H9 (cell line): ENCODE data around the gene TIGD3. TPM values are rescaled to one million over a fixed set of nuclear protein-coding genes. Genes with fewer than 3 reads are reported as not detected.

ENCODE experiments used
- DNase-seq: peaks from one replicate; pipeline ENCODE4 v3.0.0-alpha.2; 2017
- H2AFZ ChIP-seq: one replicate; pipeline ENCODE4 v1.6.1; 2013; ENCODE audit warnings: mild to moderate bottlenecking, low read length, control low read depth, moderate library complexity
- H2AK5ac ChIP-seq: 2 replicates; pipeline ENCODE4 v1.6.1; 2013; ENCODE audit warnings: low read length, control low read depth, mixed read lengths; ENCODE audit not compliant: insufficient read length
- H2BK120ac ChIP-seq: one replicate; pipeline ENCODE4 v1.6.1; 2013; ENCODE audit warnings: low read depth, mild to moderate bottlenecking, low read length, control low read depth, inconsistent platforms; ENCODE audit not compliant: poor library complexity, severe bottlenecking
- H2BK12ac ChIP-seq: 2 replicates; pipeline ENCODE4 v1.6.1; 2013; ENCODE audit warnings: low read length, control low read depth, mixed read lengths, low read depth; ENCODE audit not compliant: insufficient read length
- H2BK15ac ChIP-seq: 2 replicates; pipeline ENCODE4 v1.6.1; 2013; ENCODE audit warnings: low read depth, low read length, control low read depth
- H2BK20ac ChIP-seq: one replicate; pipeline ENCODE4 v1.6.1; 2013; ENCODE audit warnings: low read depth, mild to moderate bottlenecking, low read length, control low read depth, inconsistent platforms; ENCODE audit not compliant: poor library complexity, severe bottlenecking
- H2BK5ac ChIP-seq: 2 replicates; pipeline ENCODE4 v1.6.1; 2013; ENCODE audit warnings: low read length, control low read depth, mixed read lengths; ENCODE audit not compliant: insufficient read length
- H3K14ac ChIP-seq: 2 replicates; pipeline ENCODE4 v1.6.1; 2013; ENCODE audit warnings: low read length, control low read depth; ENCODE audit not compliant: insufficient read depth
- H3K18ac ChIP-seq: 2 replicates; pipeline ENCODE4 v1.6.1; 2013; ENCODE audit warnings: low read depth, mild to moderate bottlenecking, mixed read lengths, low read length, control low read depth; ENCODE audit not compliant: insufficient read length
- H3K23ac ChIP-seq: 2 replicates; pipeline ENCODE4 v1.6.1; 2013; ENCODE audit warnings: low read length, control low read depth, mixed read lengths, low read depth; ENCODE audit not compliant: insufficient read length
- H3K23me2 ChIP-seq: 2 replicates; pipeline ENCODE4 v1.6.1; 2013; ENCODE audit warnings: low read depth, mild to moderate bottlenecking, mixed read lengths, low read length, control low read depth; ENCODE audit not compliant: insufficient read length, poor library complexity, severe bottlenecking
- H3K27ac ChIP-seq: 2 replicates; pipeline ENCODE4 v1.5.1; 2013; ENCODE audit warnings: low read length, control low read depth, mixed read lengths, low read depth; ENCODE audit not compliant: insufficient read length
- H3K27me3 ChIP-seq: 2 replicates; pipeline ENCODE4 v1.6.1; 2013; ENCODE audit warnings: low read length, control low read depth, inconsistent platforms; ENCODE audit not compliant: insufficient read depth
- H3K4ac ChIP-seq: 2 replicates; pipeline ENCODE4 v1.6.1; 2013; ENCODE audit warnings: low read depth, mild to moderate bottlenecking, control low read depth, inconsistent platforms, low read length, moderate library complexity
- H3K4me1 ChIP-seq: 2 replicates; pipeline ENCODE4 v1.6.1; 2013; ENCODE audit warnings: low read length, control low read depth, inconsistent platforms; ENCODE audit not compliant: insufficient read depth
- H3K4me2 ChIP-seq: 2 replicates; pipeline ENCODE4 v1.6.1; 2013; ENCODE audit warnings: low read length, control low read depth, mixed read lengths; ENCODE audit not compliant: insufficient read length, insufficient read depth
- H3K56ac ChIP-seq: 2 replicates; pipeline ENCODE4 v1.6.1; 2013; ENCODE audit warnings: low read depth, mild to moderate bottlenecking, mixed read lengths, low read length, control low read depth; ENCODE audit not compliant: insufficient read length
- H3K79me1 ChIP-seq: 2 replicates; pipeline ENCODE4 v1.6.1; 2013; ENCODE audit warnings: low read depth, mild to moderate bottlenecking, moderate library complexity, low read length, control low read depth, inconsistent platforms; ENCODE audit not compliant: insufficient read depth, poor library complexity, severe bottlenecking
- H3K79me2 ChIP-seq: 2 replicates; pipeline ENCODE4 v1.6.1; 2013; ENCODE audit warnings: low read length, control low read depth, inconsistent platforms; ENCODE audit not compliant: insufficient read depth
- H3K9ac ChIP-seq: 2 replicates; pipeline ENCODE4 v1.6.1; 2013; ENCODE audit warnings: low read length, control low read depth, mixed read lengths; ENCODE audit not compliant: insufficient read length; ENCODE audit errors: extremely low read depth
- H3K9me3 ChIP-seq: one replicate; pipeline ENCODE4 v1.6.1; 2013; ENCODE audit warnings: low read depth, low read length, inconsistent platforms; ENCODE audit not compliant: control insufficient read depth
- H3T11ph ChIP-seq: one replicate; pipeline ENCODE4 v1.6.1; 2013; ENCODE audit warnings: mild to moderate bottlenecking, low read length, control low read depth, inconsistent platforms
- H4K20me1 ChIP-seq: one replicate; pipeline ENCODE4 v1.6.1; 2013; ENCODE audit not compliant: control insufficient read depth, insufficient read length, insufficient read depth
- H4K5ac ChIP-seq: 2 replicates; pipeline ENCODE4 v1.6.1; 2013; ENCODE audit warnings: low read depth, mild to moderate bottlenecking, mixed read lengths, low read length, control low read depth; ENCODE audit not compliant: insufficient read length
- H4K8ac ChIP-seq: replicated peaks from 2 replicates; pipeline ENCODE4 v1.6.1; 2013; ENCODE audit warnings: low read length, control low read depth, mixed read lengths, low read depth; ENCODE audit not compliant: insufficient read length
- H4K91ac ChIP-seq: 2 replicates; pipeline ENCODE4 v1.6.1; 2013; ENCODE audit warnings: low read depth, mild to moderate bottlenecking, moderate library complexity, mixed read lengths, low read length, control low read depth; ENCODE audit not compliant: insufficient read length
- H3K27ac Mint-ChIP-seq, 3 experiments: 2 replicates in 2 of 3; 3 replicates in 1 of 3; pipeline ENCODE4 v1.8.0; 2020 to 2021; ENCODE audit warnings: mixed read lengths in 3 of 3, mild to moderate bottlenecking in 1 of 3, moderate library complexity in 1 of 3
- H3K27me3 Mint-ChIP-seq: 2 replicates; pipeline ENCODE4 v1.8.0; 2021; ENCODE audit warnings: low read depth, mild to moderate bottlenecking, moderate library complexity, mixed read lengths
- H3K36me3 Mint-ChIP-seq, 3 experiments: 2 replicates in 2 of 3; 3 replicates in 1 of 3; pipeline ENCODE4 v1.8.0; 2020 to 2021; ENCODE audit warnings: low read depth in 3 of 3, mixed read lengths in 3 of 3; ENCODE audit not compliant: insufficient read depth in 1 of 3
- H3K4me1 Mint-ChIP-seq, 2 experiments: 2 replicates each; pipeline ENCODE4 v1.8.0; 2020; ENCODE audit warnings: mixed read lengths in 2 of 2
- H3K4me3 Mint-ChIP-seq, 2 experiments: 2 replicates in 1 of 2; 3 replicates in 1 of 2; pipeline ENCODE4 v1.8.0; 2020 to 2021; ENCODE audit warnings: mild to moderate bottlenecking in 2 of 2, mixed read lengths in 2 of 2, moderate library complexity in 1 of 2
- H3K9me3 Mint-ChIP-seq, 2 experiments: 2 replicates in 1 of 2; 3 replicates in 1 of 2; pipeline ENCODE4 v1.8.0; 2020; ENCODE audit warnings: mild to moderate bottlenecking in 2 of 2, mixed read lengths in 2 of 2, moderate library complexity in 1 of 2
- WGBS: extraction: QIAGEN DNeasy Blood & Tissue Kit; methylation state at CpG from one replicate; pipeline ENCODE4 v1.1.7; 2013; ENCODE audit warnings: missing lambda C conversion rate, low lambda C conversion rate, mixed read lengths; ENCODE audit not compliant: insufficient read length; ENCODE audit errors: extremely low coverage; 5-methylcytosine and 5-hydroxymethylcytosine counted together
- total RNA-seq: library from RNA; stranded (reverse); gene quantifications from 2 replicates; pipeline ENCODE4 v1.2.1, GENCODE V29; 2021
- TF ChIP-seq, protein P1 (sequence below): fragments of 200-600 bp; sonication (generic); conservative IDR thresholded peaks from 3 replicates; pipeline ENCODE4 v1.8.0; 2021; ENCODE audit warnings: antibody characterized with exemption, mild to moderate bottlenecking

Gene TIGD3
- total RNA-seq, 1 experiment from 2014 or later: 0.66 TPM

- Histone ChIP-seq H2AK5ac (no peak overlapping the region), H3K18ac (no peak overlapping the region), H2BK15ac (no peak overlapping the region), H3K4me2 (no peak overlapping the region), H3K56ac (no peak overlapping the region), H2BK120ac (no peak overlapping the region), H4K20me1 (no peaks in the 10 kb centered on the region), H3K9ac (no peak overlapping the region), H2BK20ac (no peak overlapping the region), H3K4ac (no peak overlapping the region), H3K27me3 (no peaks in the 10 kb centered on the region; the same call in 1 of the 2 replicates), H3K79me2 (no peaks in the 10 kb centered on the region), H3K79me1 (no peaks in the 10 kb centered on the region), H2AFZ (no peak overlapping the region), H3K23ac (no peak overlapping the region), H3K27ac (no peak overlapping the region), H3T11ph (no peak overlapping the region), H4K91ac (no peak overlapping the region), H3K23me2 (no peaks in the 10 kb centered on the region), H3K9me3 (no peaks in the 10 kb centered on the region), H3K14ac (no peak overlapping the region), H2BK12ac (no peak overlapping the region), H2BK5ac (no peak overlapping the region), H4K5ac (no peak overlapping the region), H4K8ac (no peak overlapping the region), H3K4me1 (no peaks in the 10 kb centered on the region)
- Mint-ChIP-seq H3K36me3 (peaks cover 10 to 13% (median 10%) of the 10 kb centered on the region in 3 experiments; a peak in 6 of 7 replicates), H3K27ac (peak overlapping the region in 1 of 3 experiments; percentile 31; a peak in 1 of 7 replicates), H3K4me3 (no peak overlapping the region), H3K4me1 (peaks cover 9 to 18% of the 10 kb centered on the region in 2 experiments), H3K27me3 (peaks cover 51% of the 10 kb centered on the region), H3K9me3 (no peaks in the 10 kb centered on the region)
- WGBS: no CpG with 5 or more reads among the region's 5 CpGs
- TF ChIP-seq, protein P1, sequence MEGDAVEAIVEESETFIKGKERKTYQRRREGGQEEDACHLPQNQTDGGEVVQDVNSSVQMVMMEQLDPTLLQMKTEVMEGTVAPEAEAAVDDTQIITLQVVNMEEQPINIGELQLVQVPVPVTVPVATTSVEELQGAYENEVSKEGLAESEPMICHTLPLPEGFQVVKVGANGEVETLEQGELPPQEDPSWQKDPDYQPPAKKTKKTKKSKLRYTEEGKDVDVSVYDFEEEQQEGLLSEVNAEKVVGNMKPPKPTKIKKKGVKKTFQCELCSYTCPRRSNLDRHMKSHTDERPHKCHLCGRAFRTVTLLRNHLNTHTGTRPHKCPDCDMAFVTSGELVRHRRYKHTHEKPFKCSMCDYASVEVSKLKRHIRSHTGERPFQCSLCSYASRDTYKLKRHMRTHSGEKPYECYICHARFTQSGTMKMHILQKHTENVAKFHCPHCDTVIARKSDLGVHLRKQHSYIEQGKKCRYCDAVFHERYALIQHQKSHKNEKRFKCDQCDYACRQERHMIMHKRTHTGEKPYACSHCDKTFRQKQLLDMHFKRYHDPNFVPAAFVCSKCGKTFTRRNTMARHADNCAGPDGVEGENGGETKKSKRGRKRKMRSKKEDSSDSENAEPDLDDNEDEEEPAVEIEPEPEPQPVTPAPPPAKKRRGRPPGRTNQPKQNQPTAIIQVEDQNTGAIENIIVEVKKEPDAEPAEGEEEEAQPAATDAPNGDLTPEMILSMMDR: no peak
- DNase-seq: no peak
Measured at GRCh38 chr11:65309006-65309405, 45.5 kb upstream of the TIGD3 start.
